GM18867 (cell line): ENCODE data around the gene GRM1.

Source experiments
- ATAC-seq: cut with Tn5 transposase; IDR thresholded peaks from one replicate; pipeline ENCODE4 v1.9.1; 2021; ENCODE audit warnings: mild to moderate bottlenecking, moderate library complexity; ENCODE audit not compliant: unreplicated experiment

The GRM1 gene

DNA sequence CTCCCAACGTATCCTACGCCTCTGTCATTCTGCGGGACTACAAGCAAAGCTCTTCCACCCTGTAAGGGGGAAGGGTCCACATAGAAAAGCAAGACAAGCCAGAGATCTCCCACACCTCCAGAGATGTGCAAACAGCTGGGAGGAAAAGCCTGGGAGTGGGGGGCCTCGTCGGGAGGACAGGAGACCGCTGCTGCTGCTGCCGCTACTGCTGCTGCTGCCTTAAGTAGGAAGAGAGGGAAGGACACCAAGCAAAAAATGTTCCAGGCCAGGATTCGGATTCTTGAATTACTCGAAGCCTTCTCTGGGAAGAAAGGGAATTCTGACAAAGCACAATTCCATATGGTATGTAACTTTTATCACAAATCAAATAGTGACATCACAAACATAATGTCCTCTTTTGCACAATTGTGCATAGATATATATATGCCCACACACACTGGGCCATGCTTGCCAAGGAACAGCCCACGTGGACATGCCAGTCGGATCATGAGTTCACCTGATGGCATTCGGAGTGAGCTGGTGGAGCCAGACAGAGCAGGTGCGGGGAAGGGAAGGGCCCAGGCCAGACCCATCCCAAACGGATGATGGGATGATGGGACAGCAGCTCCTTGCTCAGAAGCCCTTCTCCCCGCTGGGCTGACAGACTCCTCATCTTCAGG, 406.0 kb downstream of the GRM1 start:
- no peak for ATAC-seq

DNA sequence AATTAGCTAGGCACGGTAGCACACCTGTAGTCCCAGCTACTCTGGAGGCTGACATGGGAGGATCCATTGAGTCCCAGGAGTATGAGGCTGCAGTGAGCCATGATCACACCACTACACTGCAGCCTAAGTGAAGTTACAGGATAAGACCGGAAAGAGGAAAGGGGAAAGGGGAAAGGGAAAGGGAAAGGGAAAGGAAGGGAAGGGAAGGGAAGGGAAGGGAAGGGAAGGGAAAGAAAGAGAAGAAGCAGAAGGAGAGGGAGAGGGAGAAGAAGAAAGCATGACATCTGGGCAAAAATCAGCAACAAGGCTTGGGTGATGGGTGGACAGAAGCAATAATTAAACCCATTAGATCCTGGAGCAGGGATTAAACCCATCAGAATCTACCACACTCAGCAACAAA, 413.0 kb downstream of the GRM1 start:
- no peak for ATAC-seq

DNA sequence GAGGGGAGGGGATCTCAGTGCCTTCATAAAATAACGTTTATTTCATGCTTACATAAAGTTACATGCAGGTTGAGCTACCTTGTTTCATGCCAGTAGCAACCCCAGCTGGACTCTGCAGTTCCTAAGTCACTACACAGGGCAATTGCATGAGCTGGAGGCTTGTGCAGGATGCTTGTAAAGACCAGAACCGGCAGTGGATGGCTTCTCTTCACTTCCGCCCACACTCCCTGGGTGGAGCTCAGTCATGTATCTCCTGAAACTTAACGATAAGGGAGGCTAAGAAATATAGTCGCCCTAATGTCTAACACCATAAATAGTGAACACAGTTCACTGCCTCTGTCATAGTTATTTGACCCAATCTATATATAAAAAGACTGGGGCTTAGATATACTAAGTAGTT, 415.3 kb downstream of the GRM1 start:
- no peak for ATAC-seq

DNA sequence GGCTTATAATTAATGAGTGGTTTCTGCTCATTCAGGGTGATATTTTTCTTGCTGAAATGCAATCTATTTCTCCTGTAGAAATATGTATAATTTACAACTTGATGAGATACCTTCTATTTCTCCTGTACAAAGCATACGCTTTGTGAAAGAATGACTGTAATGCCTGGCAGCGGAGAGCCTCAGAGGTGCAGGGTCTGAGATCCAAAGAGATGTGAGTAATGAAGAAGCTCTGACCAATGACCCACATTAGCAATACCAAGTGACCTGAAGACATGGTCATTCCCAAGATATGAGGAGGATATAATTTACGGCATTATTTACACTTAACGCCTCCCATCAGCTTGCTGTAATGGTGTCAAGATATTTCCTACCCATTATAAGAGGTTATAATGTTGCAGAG, 416.4 kb downstream of the GRM1 start:
- ATAC-seq = no peak

DNA sequence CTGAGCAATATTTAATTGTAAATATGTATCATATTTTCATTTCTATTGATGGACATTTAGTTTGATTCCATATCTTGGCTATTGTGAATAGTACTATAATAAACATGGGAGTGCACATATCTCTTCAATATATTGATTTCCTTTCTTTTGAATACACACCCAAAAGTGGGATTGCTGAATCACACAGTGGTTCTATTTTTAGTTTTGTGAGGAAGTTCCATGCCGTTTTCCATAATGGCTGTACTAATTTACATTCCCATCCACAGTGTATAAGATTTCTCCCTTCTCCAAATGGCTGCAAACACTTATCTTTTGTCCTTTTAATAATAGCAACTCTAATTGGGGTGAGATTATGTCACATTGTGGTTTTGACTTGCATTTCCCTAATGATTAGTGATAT, 428.0 kb downstream of the GRM1 start:
- ATAC-seq = no peak

DNA sequence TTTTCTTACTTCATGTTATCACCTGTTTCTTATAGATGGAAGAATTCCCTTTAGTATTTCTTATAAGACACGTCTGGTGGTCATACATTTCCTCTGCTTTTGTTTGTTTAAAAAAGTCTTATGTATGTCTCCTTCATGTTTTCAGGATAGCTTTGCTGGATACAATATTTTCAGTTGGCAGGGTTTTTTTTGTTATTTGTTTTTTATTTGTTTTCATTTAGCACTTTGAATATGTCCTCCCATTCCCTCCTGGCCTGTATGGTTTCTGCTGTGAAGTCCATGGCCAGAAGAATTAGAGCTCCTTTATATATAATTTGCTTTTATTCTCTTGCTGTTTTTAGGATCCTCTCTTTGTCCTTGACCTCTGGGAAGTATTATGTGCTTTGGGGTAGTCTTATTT, 432.1 kb downstream of the GRM1 start:
- no peak for ATAC-seq

DNA sequence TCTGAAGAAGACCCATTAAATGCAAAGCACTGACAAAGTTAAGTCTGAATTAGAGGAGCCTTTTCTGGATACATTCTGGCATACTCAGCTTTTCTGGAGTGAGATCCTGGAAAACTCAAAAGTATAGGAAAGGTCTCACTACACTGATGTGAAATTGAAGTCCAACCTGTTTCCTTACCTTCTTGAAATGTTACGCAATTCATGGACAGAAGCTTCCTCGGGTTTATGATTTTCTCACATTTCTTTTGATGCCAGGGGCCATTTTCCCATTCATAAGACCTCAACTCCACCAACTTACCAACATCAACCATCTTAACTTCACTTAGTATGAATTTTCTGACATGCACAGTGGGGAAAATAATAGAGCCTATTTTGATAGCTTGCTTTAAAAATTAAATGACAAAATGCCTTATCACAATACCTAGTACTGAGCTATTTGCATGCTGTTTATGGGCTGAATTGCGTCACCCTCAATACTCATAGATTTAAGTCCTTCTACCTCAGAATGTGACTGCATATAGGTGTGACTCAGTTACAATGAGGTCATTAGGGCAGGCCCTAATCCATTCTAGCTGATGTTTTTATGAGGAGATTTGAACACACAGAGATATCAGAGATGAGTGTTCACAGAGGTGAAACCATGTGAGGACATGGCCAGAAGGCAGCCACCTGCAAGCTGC, 441.4 kb downstream of the GRM1 start:
- ATAC-seq = no peak

DNA sequence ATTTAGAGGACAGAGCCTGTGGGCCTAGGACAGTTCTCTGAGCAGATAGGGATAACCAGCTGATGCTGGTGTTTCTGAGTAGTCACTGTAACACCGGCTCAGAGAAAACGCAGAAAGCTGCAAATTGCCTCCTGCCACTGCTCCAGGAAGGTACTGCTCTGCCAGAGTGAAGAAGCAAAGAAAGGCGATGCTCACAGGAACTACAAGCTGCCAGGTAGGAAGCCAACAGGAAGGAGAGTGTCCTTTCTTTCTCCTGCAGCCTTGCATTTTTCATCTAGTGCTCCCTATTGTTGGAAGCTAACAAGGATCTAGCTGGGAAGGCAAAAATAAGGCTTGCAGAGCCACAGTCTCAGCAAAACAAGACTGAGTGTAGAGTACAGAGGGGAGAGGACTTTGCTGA, 444.1 kb downstream of the GRM1 start:
- ATAC-seq = no peak

DNA sequence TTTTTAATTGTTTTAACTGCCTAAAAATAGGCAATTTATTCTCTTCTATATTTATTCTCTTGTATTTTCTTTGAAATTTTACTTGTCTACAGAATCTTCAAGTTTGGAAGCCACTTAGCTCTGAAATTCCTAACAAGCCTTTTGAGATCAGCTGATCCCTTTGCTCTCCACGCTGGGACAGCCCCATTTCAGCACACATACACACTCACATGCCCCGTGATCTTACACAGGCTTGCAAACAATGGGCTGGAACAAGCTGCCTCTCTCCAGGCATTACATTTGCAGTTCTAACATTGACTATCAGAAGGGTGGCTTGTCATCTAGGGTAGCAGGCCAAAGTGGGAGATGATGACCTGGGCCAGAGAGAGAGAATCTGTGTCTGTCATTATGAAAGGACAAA, 452.7 kb downstream of the GRM1 start:
- ATAC-seq = no peak

DNA sequence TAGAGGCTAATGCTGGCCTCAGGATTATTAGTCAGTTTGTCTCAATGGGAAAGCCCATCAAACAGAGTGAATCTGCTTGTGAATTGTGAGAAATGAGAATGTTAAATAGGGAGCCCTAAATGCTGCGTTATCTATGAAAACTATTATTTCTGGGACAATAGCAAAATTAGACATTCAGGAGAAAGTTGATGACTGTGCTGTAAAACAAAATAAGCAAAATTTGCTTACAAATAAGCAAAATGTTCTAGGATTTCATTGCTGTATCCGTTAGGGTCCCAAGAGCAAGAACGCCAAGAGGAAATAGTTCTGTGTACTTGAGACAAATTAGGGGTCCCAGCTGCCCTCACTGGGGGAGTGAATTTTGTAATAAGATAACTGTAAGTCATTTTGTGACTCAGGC, 455.5 kb downstream of the GRM1 start:
- no peak for ATAC-seq
